Lung (tissue), 12 donors: ENCODE data around the gene FGFR4. TPM values are rescaled to one million over a fixed set of nuclear protein-coding genes. Genes with fewer than 3 reads are reported as not detected.
A peak's percentile ranks its signal among the peaks of the same experiment; 100 is the strongest.

Source experiments
- ATAC-seq: fragments of 200-7000 bp; cut with Tn5 transposase; one replicate; pipeline ENCODE4 v1.9.1; 2020; ENCODE audit warnings: moderate number of reproducible peaks; ENCODE audit not compliant: insufficient read depth, low FRiP score
- DNase-seq, 3 donors: peaks; one replicate each; pipeline ENCODE4 v3.0.0-alpha.2; 2013 to 2017
- H3K27ac ChIP-seq, 2 donors: one replicate each; pipeline ENCODE4 v1.5.1; 2013; ENCODE audit warnings: mild to moderate bottlenecking in 2 of 2, moderate library complexity in 2 of 2, control low read depth in 1 of 2, inconsistent platforms in 1 of 2, low read depth in 1 of 2, low read length in 1 of 2
- H3K27me3 ChIP-seq, 3 donors: one replicate each; pipeline ENCODE4 v1.5.1; 2013; ENCODE audit warnings: low read length in 2 of 3; ENCODE audit not compliant: control insufficient read depth in 3 of 3, insufficient read depth in 3 of 3
- H3K36me3 ChIP-seq, 4 donors: one replicate each; pipeline ENCODE4 v1.5.1; 2013; ENCODE audit warnings: low read length in 4 of 4, mild to moderate bottlenecking in 1 of 4, moderate library complexity in 1 of 4; ENCODE audit not compliant: control insufficient read depth in 4 of 4, insufficient read depth in 4 of 4
- H3K4me1 ChIP-seq, 5 donors: one replicate each; pipeline ENCODE4 v1.5.1; 2013; ENCODE audit warnings: low read length in 5 of 5, mild to moderate bottlenecking in 2 of 5, moderate library complexity in 1 of 5; ENCODE audit not compliant: control insufficient read depth in 5 of 5, insufficient read depth in 5 of 5
- H3K4me3 ChIP-seq: one replicate; pipeline ENCODE4 v1.5.1; 2013; ENCODE audit warnings: mild to moderate bottlenecking, control low read depth, moderate library complexity
- H3K9ac ChIP-seq, 2 donors: one replicate each; pipeline ENCODE4 v1.5.1; 2013; ENCODE audit warnings: low read length in 2 of 2, control low read depth in 1 of 2; ENCODE audit not compliant: insufficient read depth in 1 of 2
- H3K9me3 ChIP-seq, 4 donors: one replicate each; pipeline ENCODE4 v1.5.1; 2013; ENCODE audit warnings: low read length in 3 of 4, mild to moderate bottlenecking in 1 of 4, moderate library complexity in 1 of 4; ENCODE audit not compliant: control insufficient read depth in 4 of 4, insufficient read depth in 3 of 4
- WGBS, 2 donors: extraction: QIAGEN DNeasy Blood & Tissue Kit; methylation state at CpG; one replicate each; pipeline ENCODE4 v1.1.7; 2013; 5-methylcytosine and 5-hydroxymethylcytosine counted together
- polyA plus RNA-seq, 2 donors: library from polyadenylated mRNA; stranded (reverse); fragments of 200-250 nt; gene quantifications; one replicate each; pipeline ENCODE4 v1.2.1, GENCODE V29; 2013
- total RNA-seq, 2 donors: library from RNA; depleted of rRNA in 1 of 2; stranded (reverse); fragments of >200 nt in 1 of 2; gene quantifications; one replicate each; pipeline ENCODE4 v1.2.1, GENCODE V29; 2014 to 2021
- TF ChIP-seq, protein P1 (sequence below): IDR thresholded peaks from 2 replicates; pipeline ENCODE4 v1.5.1; 2012; ENCODE audit warnings: mild to moderate bottlenecking; ENCODE audit errors: control extremely low read depth, extremely low read depth
- donor health status: control.
- donor health status: control.
- donor health status: Bipolar disorder and iron deficiency.
- donor health status: healthy.
- donor health status: DM: yes; HTN: yes; CAD: no.

Gene FGFR4
- total and polyA plus RNA-seq, 4 donors, result 20.9 to 106 (median 43.8) TPM

DNA sequence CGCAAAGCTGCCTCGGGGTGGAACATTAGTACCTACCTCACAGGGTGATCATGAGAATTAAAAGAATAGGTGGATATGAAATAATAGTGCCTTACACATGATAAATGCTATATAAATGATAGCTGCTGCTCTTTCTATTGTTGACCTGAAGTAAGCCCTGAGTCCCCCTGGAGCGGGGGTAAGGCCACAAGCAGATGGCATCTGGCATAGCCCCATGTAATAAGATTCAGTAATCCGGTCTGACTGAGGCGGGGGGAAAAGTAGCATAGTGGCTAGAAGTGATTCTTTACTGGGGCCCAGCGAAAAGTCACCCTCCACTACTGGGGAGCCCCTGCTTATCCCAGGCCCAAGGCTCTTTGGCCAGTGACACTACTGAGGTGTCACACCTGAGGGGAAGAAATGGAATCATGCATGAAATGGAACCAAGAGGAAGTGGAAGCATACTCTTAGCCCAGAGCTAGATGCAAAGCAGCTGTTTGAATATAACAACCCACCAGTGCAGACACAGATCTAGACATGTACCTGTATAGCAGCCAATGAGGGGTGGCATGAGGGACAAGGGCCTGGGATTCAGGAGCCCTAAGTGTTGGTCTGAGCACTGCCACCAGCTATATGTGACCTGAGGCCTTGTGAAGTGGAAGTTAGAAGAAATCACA, 16.1 kb upstream of the FGFR4 start:
- Histone ChIP-seq H3K36me3 (peaks cover 0 to 5% (median under 1%) of the 10 kb centered on the region in 4 donors), H3K4me3 (no peak overlapping the region), H3K4me1 (peaks cover 0 to 3% (median 0%) of the 10 kb centered on the region in 5 donors), H3K9ac (no peak overlapping the region), H3K27ac (no peak overlapping the region), H3K27me3 (no peaks in the 10 kb centered on the region), H3K9me3 (no peaks in the 10 kb centered on the region)
- WGBS, 2 donors, result 93 to 98% methylated on average over 6 of the region's 6 CpGs
- TF ChIP-seq, protein P1, sequence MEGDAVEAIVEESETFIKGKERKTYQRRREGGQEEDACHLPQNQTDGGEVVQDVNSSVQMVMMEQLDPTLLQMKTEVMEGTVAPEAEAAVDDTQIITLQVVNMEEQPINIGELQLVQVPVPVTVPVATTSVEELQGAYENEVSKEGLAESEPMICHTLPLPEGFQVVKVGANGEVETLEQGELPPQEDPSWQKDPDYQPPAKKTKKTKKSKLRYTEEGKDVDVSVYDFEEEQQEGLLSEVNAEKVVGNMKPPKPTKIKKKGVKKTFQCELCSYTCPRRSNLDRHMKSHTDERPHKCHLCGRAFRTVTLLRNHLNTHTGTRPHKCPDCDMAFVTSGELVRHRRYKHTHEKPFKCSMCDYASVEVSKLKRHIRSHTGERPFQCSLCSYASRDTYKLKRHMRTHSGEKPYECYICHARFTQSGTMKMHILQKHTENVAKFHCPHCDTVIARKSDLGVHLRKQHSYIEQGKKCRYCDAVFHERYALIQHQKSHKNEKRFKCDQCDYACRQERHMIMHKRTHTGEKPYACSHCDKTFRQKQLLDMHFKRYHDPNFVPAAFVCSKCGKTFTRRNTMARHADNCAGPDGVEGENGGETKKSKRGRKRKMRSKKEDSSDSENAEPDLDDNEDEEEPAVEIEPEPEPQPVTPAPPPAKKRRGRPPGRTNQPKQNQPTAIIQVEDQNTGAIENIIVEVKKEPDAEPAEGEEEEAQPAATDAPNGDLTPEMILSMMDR, result no peak
- DNase-seq (no peak), ATAC-seq (no peak)

DNA sequence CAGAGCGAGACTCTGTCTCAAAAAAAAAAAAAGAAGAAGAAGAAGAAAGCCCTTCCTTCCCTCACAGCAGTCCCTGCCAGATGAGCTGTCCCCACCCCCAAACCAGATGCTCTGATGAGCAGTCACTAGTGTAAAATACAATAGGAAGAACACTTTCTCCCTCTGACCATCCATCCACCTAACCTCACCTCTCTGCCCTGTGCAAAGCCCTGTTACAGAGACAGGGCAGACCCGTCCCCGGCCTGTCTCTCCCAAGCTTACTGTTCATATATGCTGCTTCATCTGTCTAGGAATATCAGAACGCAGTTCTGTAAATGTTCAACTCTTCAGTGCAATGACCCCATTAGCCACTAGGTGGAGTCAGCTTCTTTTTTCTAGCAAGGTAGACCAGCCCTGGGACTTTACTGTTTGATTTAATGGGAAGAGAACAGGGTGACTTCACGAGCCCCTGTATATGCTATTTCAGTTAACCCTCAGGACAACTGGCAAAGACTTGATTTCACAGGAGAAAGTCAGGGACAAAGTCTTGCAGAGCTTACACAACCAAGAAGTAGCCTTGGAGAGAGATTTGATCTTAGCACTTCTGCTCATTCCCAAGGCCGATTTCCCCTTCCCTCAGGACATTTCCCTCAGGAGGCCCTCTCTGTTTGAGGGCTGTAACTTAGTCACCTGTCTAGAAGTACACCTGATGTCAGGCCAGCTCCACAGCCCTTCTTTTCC, 14.9 kb upstream of the FGFR4 start:
- Histone ChIP-seq H3K27ac (peak overlapping the region in 1 of 2 donors; percentile 20), H3K9ac (no peak overlapping the region), H3K9me3 (no peaks in the 10 kb centered on the region), H3K36me3 (peaks cover 0 to 4% (median 0%) of the 10 kb centered on the region in 4 donors), H3K4me3 (no peak overlapping the region), H3K4me1 (peaks cover 0 to 3% (median 0%) of the 10 kb centered on the region in 5 donors), H3K27me3 (no peaks in the 10 kb centered on the region)
- ATAC-seq (peak; percentile 75), DNase-seq (peak; percentile 81 to 93 (median 93))
- WGBS, 2 donors, result 20 to 21% methylated on average over 5 of the region's 6 CpGs
- TF ChIP-seq, protein P1, result peak; percentile 80

DNA sequence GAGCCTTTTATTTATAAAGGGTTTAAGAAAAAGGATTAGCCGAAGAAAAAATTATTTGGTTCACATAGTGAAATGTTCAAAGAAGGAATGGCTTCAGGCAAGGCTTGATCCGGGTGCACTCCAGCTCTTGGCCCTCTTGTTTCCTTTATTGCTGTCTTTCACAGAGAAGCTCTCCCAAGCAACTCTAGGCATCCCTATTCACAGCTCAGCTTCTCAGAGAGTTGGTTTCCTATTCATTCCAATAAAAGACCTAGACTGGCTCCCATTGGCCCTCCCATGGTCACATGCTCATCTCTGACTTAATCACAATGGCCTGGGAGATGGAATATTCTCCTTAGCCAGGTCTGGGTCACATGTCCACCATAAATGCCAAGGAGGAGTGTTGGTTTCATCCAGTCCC, 9.4 kb upstream of the FGFR4 start:
- Histone ChIP-seq H3K4me1 (no peaks in the 10 kb centered on the region), H3K4me3 (no peak overlapping the region), H3K36me3 (peaks cover 0 to 2% (median 0%) of the 10 kb centered on the region in 4 donors), H3K27ac (no peak overlapping the region), H3K9me3 (no peaks in the 10 kb centered on the region), H3K9ac (no peak overlapping the region), H3K27me3 (no peaks in the 10 kb centered on the region)
- TF ChIP-seq, protein P1, result no peak
- no peak for ATAC-seq
- 95 to 97% methylated on average over 2 of the region's 2 CpGs for WGBS, 2 donors
- no peak for DNase-seq
